HEK293 (cell line): ENCODE data around the gene PRPF40B.
A peak's percentile ranks its signal among the peaks of the same experiment; 100 is the strongest.

Experiments
- CTCF ChIA-PET: fragments of 350-600 bp; formaldehyde crosslinking; extraction: SDS; loops from one replicate; lab custom pipeline; 2021; ENCODE audit warnings: antibody characterized with exemption; lab: Yijun Ruan, JAX
- POLR2A ChIA-PET: fragments of 300-600 bp; formaldehyde crosslinking; extraction: SDS; loops from one replicate; lab custom pipeline; 2020; ENCODE audit warnings: antibody characterized with exemption, inconsistent platforms; lab: Yijun Ruan, JAX
- H3K27ac ChIP-seq: fragments of 200-500 bp; sonication (Bioruptor generic); 2 replicates; pipeline ENCODE4 v1.5.1; 2014; ENCODE audit warnings: low read depth, low read length, control low read depth, inconsistent platforms; ENCODE audit errors: extremely low read depth
- H3K36me3 ChIP-seq, 2 experiments: fragments of 200-500 bp in 1 of 2; sonication (Bioruptor generic) in 1 of 2; 1 replicate in 1 of 2; 2 replicates in 1 of 2; pipeline ENCODE4 v1.5.1; 2014 to 2017; ENCODE audit warnings: inconsistent platforms in 2 of 2, low read length in 2 of 2; ENCODE audit not compliant: control insufficient read depth in 2 of 2, insufficient read depth in 1 of 2
- H3K4me1 ChIP-seq: fragments of 200-500 bp; sonication (Bioruptor generic); 2 replicates; pipeline ENCODE4 v1.5.1; 2014; ENCODE audit warnings: mild to moderate bottlenecking, low read length, inconsistent platforms; ENCODE audit not compliant: control insufficient read depth, insufficient read depth
- H3K4me3 ChIP-seq: 2 replicates; pipeline ENCODE4 v1.5.1; 2011; ENCODE audit warnings: low read depth, mild to moderate bottlenecking, control low read depth, low read length, moderate library complexity
- H3K9me3 ChIP-seq: fragments of 200-500 bp; sonication (Bioruptor generic); 2 replicates; pipeline ENCODE4 v1.5.1; 2014; ENCODE audit warnings: low read depth, low read length, inconsistent platforms; ENCODE audit not compliant: control insufficient read depth, insufficient read depth
- GFI1B ChIP-seq: fragments of 450-650 bp; formaldehyde crosslinking; IDR thresholded peaks from 2 replicates; pipeline ENCODE4 v1.5.1; 2016; ENCODE audit warnings: missing biosample characterization, missing genetic modification characterization
- GLIS1 ChIP-seq: fragments of 450-650 bp; formaldehyde crosslinking; IDR thresholded peaks from 2 replicates; pipeline ENCODE4 v1.5.1; 2016; ENCODE audit warnings: missing biosample characterization, missing genetic modification characterization
- PATZ1 ChIP-seq: fragments of 450-650 bp; formaldehyde crosslinking; IDR thresholded peaks from 2 replicates; pipeline ENCODE4 v1.5.1; 2016; ENCODE audit warnings: missing biosample characterization, missing genetic modification characterization
- SP2 ChIP-seq: fragments of 450-650 bp; formaldehyde crosslinking; IDR thresholded peaks from 2 replicates; pipeline ENCODE4 v1.5.1; 2016; ENCODE audit warnings: missing biosample characterization, missing genetic modification characterization
- TRIM28 ChIP-seq: IDR thresholded peaks from 2 replicates; pipeline ENCODE4 v1.6.1; 2011; ENCODE audit warnings: low read length, control low read depth, borderline replicate concordance
- ZBTB21 ChIP-seq: fragments of 450-650 bp; formaldehyde crosslinking; IDR thresholded peaks from 2 replicates; pipeline ENCODE4 v1.5.1; 2017; ENCODE audit warnings: missing biosample characterization, missing genetic modification characterization
- ZNF121 ChIP-seq: fragments of 450-650 bp; formaldehyde crosslinking; IDR thresholded peaks from 2 replicates; pipeline ENCODE4 v1.5.1; 2016; ENCODE audit warnings: missing biosample characterization, missing genetic modification characterization
- ZNF518A ChIP-seq: fragments of 450-650 bp; formaldehyde crosslinking; conservative IDR thresholded peaks from 2 replicates; pipeline ENCODE4 v1.5.1; 2016; ENCODE audit warnings: low read depth, missing biosample characterization, missing genetic modification characterization
- ZNF704 ChIP-seq: fragments of 450-650 bp; formaldehyde crosslinking; IDR thresholded peaks from 2 replicates; pipeline ENCODE4 v1.5.1; 2016; ENCODE audit warnings: missing biosample characterization, missing genetic modification characterization
- TF ChIP-seq, protein P1 (sequence below): fragments of 450-650 bp; formaldehyde crosslinking; IDR thresholded peaks from 2 replicates; pipeline ENCODE4 v1.5.1; 2017; ENCODE audit warnings: missing biosample characterization, missing genetic modification characterization

The PRPF40B gene

DNA sequence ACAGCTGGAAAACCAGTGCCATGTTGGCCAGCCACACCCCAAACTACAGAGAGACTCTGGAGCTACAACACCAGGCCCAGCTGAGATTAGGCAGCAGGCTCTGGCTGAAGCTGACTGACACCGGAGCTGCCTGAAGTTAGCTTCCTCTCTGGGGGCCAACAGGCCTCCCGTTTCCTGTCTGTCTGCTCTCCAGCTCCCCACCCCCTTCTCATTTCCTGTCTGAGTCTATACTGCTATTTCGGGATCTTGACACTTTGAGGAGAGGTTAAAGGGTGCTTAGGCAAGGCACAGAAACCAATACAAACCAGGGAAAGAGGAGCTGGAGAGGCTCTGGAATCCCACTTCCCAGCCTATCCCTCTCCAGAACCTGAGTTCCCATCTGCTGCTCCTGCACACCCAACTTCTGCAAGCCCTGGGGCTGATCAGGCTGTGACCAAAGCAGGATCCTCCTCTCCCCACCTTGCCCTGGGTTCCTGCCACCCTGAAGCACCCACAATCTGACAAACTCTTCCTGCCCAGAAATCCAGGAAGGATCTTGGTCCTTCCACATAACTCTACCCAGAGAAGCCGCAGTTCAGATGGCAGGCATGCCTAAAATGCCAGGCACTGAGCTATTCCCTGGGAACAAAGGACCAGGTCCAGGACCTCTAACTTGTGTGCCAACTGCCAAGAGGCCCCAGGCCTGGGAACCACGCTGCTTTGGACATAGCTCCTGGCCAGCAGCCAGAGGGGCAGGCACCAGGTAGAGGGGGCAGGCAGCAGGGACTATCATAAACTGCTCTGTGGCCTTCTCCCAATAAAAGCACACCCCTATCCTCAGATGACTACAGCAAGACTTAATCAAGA, 39.9 kb downstream of the PRPF40B start:
- CTCF ChIA-PET = interaction anchor here (0.6 to 2.2 kb wide), 8 partner anchors 13 to 366 kb away, joined by 3 to 8 read pairs (median 3); partner anchors contain the start of gene TMBIM6
- H3K9me3 ChIP-seq = no peaks in the 10 kb centered on the region
- peaks cover 0 to 2% of the 10 kb centered on the region in 2 experiments; a peak in 1 of 3 replicates for H3K36me3 ChIP-seq
- POLR2A ChIA-PET = interaction anchor here (0.6 to 1.7 kb wide), 7 partner anchors 10 to 317 kb away, joined by 3 to 5 read pairs (median 3); partner anchors contain the start of gene TMBIM6
- H3K4me3 ChIP-seq = no peak overlapping the region
- H3K4me1 ChIP-seq = peaks cover 12% of the 10 kb centered on the region
- TF ChIP-seq ZNF518A (tag by site-specific recombination) = 0 out of 2 replicates have a peak, but pooled peaks have one; percentile 37
- TF ChIP-seq GLIS1 (tag by site-specific recombination) = 0 out of 2 replicates have a peak, but pooled peaks have one; percentile 13
- TF ChIP-seq GFI1B = no peak
- 0 out of 2 replicates have a peak, but pooled peaks have one; percentile 70 for TF ChIP-seq TRIM28
- TF ChIP-seq PATZ1 (tag by site-specific recombination) = 0 out of 2 replicates have a peak, but pooled peaks have one; percentile 24
- 0 out of 2 replicates have a peak, but pooled peaks have one; percentile 16 for TF ChIP-seq SP2 (tag by site-specific recombination)
- TF ChIP-seq ZNF704 (tag by site-specific recombination) = no peak
- TF ChIP-seq ZBTB21 = 0 out of 2 replicates have a peak, but pooled peaks have one; percentile 22
- H3K27ac ChIP-seq = peak overlapping the region; percentile 58

DNA sequence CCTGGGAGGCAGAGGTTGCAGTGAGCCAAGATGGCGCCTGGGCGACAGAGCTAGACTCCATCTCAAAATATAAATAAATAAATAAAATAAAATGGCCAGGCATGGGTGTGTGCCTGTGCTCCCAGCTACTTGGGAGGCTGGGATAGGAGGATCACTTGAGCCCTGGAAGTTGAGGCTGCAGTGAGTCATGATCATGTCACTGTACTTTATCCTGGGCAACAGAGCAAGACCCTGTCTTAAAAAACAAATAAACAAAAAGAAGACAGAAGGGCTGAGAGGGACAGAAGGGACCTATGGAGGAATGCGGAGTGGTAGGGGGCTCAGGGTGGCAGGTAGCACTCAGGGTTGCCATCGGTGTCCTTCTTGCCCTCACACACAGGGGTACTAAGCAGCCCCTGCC, 40.8 kb downstream of the PRPF40B start:
- POLR2A ChIA-PET = interaction anchor here (0.6 to 1.7 kb wide), 5 partner anchors 9 to 77 kb away, joined by 3 to 6 read pairs (median 4); partner anchors contain the start of gene TMBIM6
- no peaks in the 10 kb centered on the region for H3K9me3 ChIP-seq
- no peak overlapping the region for H3K27ac ChIP-seq
- peak; percentile 62; the same call in 1 of the 2 replicates for TF ChIP-seq ZNF121 (tag by site-specific recombination)
- TF ChIP-seq, protein P1, sequence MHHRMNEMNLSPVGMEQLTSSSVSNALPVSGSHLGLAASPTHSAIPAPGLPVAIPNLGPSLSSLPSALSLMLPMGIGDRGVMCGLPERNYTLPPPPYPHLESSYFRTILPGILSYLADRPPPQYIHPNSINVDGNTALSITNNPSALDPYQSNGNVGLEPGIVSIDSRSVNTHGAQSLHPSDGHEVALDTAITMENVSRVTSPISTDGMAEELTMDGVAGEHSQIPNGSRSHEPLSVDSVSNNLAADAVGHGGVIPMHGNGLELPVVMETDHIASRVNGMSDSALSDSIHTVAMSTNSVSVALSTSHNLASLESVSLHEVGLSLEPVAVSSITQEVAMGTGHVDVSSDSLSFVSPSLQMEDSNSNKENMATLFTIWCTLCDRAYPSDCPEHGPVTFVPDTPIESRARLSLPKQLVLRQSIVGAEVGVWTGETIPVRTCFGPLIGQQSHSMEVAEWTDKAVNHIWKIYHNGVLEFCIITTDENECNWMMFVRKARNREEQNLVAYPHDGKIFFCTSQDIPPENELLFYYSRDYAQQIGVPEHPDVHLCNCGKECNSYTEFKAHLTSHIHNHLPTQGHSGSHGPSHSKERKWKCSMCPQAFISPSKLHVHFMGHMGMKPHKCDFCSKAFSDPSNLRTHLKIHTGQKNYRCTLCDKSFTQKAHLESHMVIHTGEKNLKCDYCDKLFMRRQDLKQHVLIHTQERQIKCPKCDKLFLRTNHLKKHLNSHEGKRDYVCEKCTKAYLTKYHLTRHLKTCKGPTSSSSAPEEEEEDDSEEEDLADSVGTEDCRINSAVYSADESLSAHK (tag by site-specific recombination) = no peak
- CTCF ChIA-PET = interaction anchor here (0.6 to 2.2 kb wide), 6 partner anchors 17 to 376 kb away, joined by 3 to 8 read pairs (median 3); no protein-coding TSS in a partner anchor
- H3K4me3 ChIP-seq = no peak overlapping the region
- no peaks in the 10 kb centered on the region for H3K36me3 ChIP-seq
- peaks cover 12% of the 10 kb centered on the region for H3K4me1 ChIP-seq
